Stimulated activated CD4-positive, alpha-beta T cell treated with anti-CD3 and anti-CD28 coated beads, Interleukin-4, amount 100 ng/mL, for 4 hours (primary cell): Measurements from ENCODE around the gene CLSTN1.
A peak's percentile ranks its signal among the peaks of the same experiment; 100 is the strongest.
"Not testable (repeated sequence)": the region's sequence is repeated elsewhere in the genome, so short reads cannot be mapped to it uniquely, and the experiment has no call there.

Source experiments
- DNase-seq, 2 experiments: peaks; one replicate each; pipeline ENCODE4 v3.0.0-alpha.2; 2020

The CLSTN1 gene

GRCh38 chr1:9794081-9794480 is 29.7 kb downstream of the CLSTN1 start:
- no peak for DNase-seq

GRCh38 chr1:9793291-9793690 is 30.5 kb downstream of the CLSTN1 start:
- DNase-seq: no peak

GRCh38 chr1:9792156-9793042 is 31.4 kb downstream of the CLSTN1 start:
- no peak for DNase-seq

GRCh38 chr1:9789700-9790099 is 34.1 kb downstream of the CLSTN1 start:
- DNase-seq: not testable (repeated sequence)

GRCh38 chr1:9787702-9788101 is 36.1 kb downstream of the CLSTN1 start:
- DNase-seq: peak; percentile 39 to 44

- DNase-seq: no peak
Observed at GRCh38 chr1:9785406-9785805, 38.4 kb downstream of the CLSTN1 start.

- DNase-seq: peak; percentile 59 to 60
Observed at GRCh38 chr1:9784508-9785133, 39.1 kb downstream of the CLSTN1 start.

GRCh38 chr1:9782897-9783296 is 40.9 kb downstream of the CLSTN1 start:
- DNase-seq: no peak

GRCh38 chr1:9782116-9782751 is 41.5 kb downstream of the CLSTN1 start:
- DNase-seq: no peak

- no peak for DNase-seq
Observed at GRCh38 chr1:9780554-9781110, 43.1 kb downstream of the CLSTN1 start.

- DNase-seq: no peak
Observed at GRCh38 chr1:9778905-9779304, 44.9 kb downstream of the CLSTN1 start.

- DNase-seq: no peak
Observed at GRCh38 chr1:9776685-9777084, 47.1 kb downstream of the CLSTN1 start.

- DNase-seq: no peak
Observed at GRCh38 chr1:9774712-9775679, 48.8 kb downstream of the CLSTN1 start.

GRCh38 chr1:9770298-9770697 is 53.5 kb downstream of the CLSTN1 start:
- no peak for DNase-seq

GRCh38 chr1:9768983-9769382 is 54.8 kb downstream of the CLSTN1 start:
- DNase-seq: no peak

GRCh38 chr1:9767964-9768668 is 55.6 kb downstream of the CLSTN1 start:
- DNase-seq: no peak

GRCh38 chr1:9766759-9767442 is 56.9 kb downstream of the CLSTN1 start:
- DNase-seq: no peak

GRCh38 chr1:9764550-9764949 is 59.2 kb downstream of the CLSTN1 start:
- DNase-seq: no peak

GRCh38 chr1:9763914-9764313 is 59.9 kb downstream of the CLSTN1 start:
- DNase-seq: no peak

GRCh38 chr1:9762446-9762845 is 61.3 kb downstream of the CLSTN1 start:
- not testable (repeated sequence) for DNase-seq

GRCh38 chr1:9761855-9762254 is 61.9 kb downstream of the CLSTN1 start:
- no peak for DNase-seq
